GM23338 (cell line): ENCODE results near the gene FILIP1L. TPM values are rescaled to one million over a fixed set of nuclear protein-coding genes. Genes with fewer than 3 reads are reported as not detected.

Source experiments
- ATAC-seq: fragments of 200-7000 bp; cut with Tn5 transposase; 3 replicates; pipeline ENCODE4 v1.9.1; 2020
- DNase-seq: peaks from one replicate; pipeline ENCODE4 v3.0.0-alpha.2; 2015; ENCODE audit warnings: low spot score
- H2AFZ ChIP-seq: fragments of 200-600 bp; sonication (generic); 2 replicates; pipeline ENCODE4 v1.8.0; 2016; ENCODE audit warnings: antibody characterized with exemption, mild to moderate bottlenecking, moderate library complexity
- H3F3A ChIP-seq: fragments of 200-600 bp; sonication (generic); replicated peaks from 2 replicates; pipeline ENCODE4 v1.8.0; 2017; ENCODE audit warnings: antibody characterized with exemption, mixed run types, low read depth
- H3K27ac ChIP-seq: fragments of 200-600 bp; sonication (generic); 2 replicates; pipeline ENCODE4 v1.6.1; 2016; ENCODE audit warnings: low read depth
- H3K27me3 ChIP-seq: fragments of 200-600 bp; sonication (generic); 2 replicates; pipeline ENCODE4 v1.8.0; 2016; ENCODE audit warnings: mild to moderate bottlenecking, mixed run types, moderate library complexity; ENCODE audit not compliant: insufficient read depth
- H3K36me3 ChIP-seq: fragments of 200-600 bp; sonication (generic); 2 replicates; pipeline ENCODE4 v1.8.0; 2016; ENCODE audit warnings: mild to moderate bottlenecking; ENCODE audit not compliant: insufficient read depth
- H3K4me1 ChIP-seq: fragments of 200-600 bp; sonication (generic); 2 replicates; pipeline ENCODE4 v1.8.0; 2016; ENCODE audit warnings: mild to moderate bottlenecking, moderate library complexity; ENCODE audit not compliant: insufficient read depth
- H3K4me2 ChIP-seq: fragments of 200-600 bp; sonication (generic); 2 replicates; pipeline ENCODE4 v1.7.1; 2017; ENCODE audit warnings: mixed run types
- H3K4me3 ChIP-seq: fragments of 200-600 bp; sonication (generic); 2 replicates; pipeline ENCODE4 v1.6.1; 2016; ENCODE audit warnings: mixed run types
- H3K79me2 ChIP-seq: fragments of 200-600 bp; sonication (generic); replicated peaks from 2 replicates; pipeline ENCODE4 v1.8.0; 2017; ENCODE audit warnings: mild to moderate bottlenecking; ENCODE audit not compliant: insufficient read depth
- H3K9me2 ChIP-seq: fragments of 200-600 bp; sonication (generic); 2 replicates; pipeline ENCODE4 v1.8.0; 2017; ENCODE audit not compliant: insufficient read depth
- H4K20me1 ChIP-seq: fragments of 200-600 bp; sonication (generic); replicated peaks from 2 replicates; pipeline ENCODE4 v1.8.0; 2017; ENCODE audit warnings: mild to moderate bottlenecking; ENCODE audit not compliant: insufficient read depth
- H3K27ac Mint-ChIP-seq: 2 replicates; pipeline ENCODE4 v1.8.0; 2020; ENCODE audit warnings: inconsistent platforms, mild to moderate bottlenecking, moderate library complexity, mixed read lengths
- H3K27me3 Mint-ChIP-seq: 3 replicates; pipeline ENCODE4 v1.8.0; 2022; ENCODE audit warnings: low read depth, mild to moderate bottlenecking, moderate library complexity, mixed read lengths, inconsistent platforms; ENCODE audit not compliant: insufficient read depth, poor library complexity
- H3K36me3 Mint-ChIP-seq: 3 replicates; pipeline ENCODE4 v1.8.0; 2021; ENCODE audit warnings: low read depth, mild to moderate bottlenecking, inconsistent platforms, moderate library complexity, mixed read lengths
- H3K4me1 Mint-ChIP-seq: 3 replicates; pipeline ENCODE4 v1.8.0; 2020; ENCODE audit warnings: mild to moderate bottlenecking, inconsistent platforms, mixed read lengths
- H3K4me3 Mint-ChIP-seq: 3 replicates; pipeline ENCODE4 v1.8.0; 2021; ENCODE audit warnings: moderate library complexity, mild to moderate bottlenecking, inconsistent platforms, mixed read lengths
- H3K9me3 Mint-ChIP-seq: 3 replicates; pipeline ENCODE4 v1.8.0; 2020; ENCODE audit warnings: moderate library complexity, mild to moderate bottlenecking, inconsistent platforms, mixed read lengths
- CREB1 ChIP-seq: fragments of 250-450 bp; sonication (Bioruptor Pico); IDR thresholded peaks from 2 replicates; pipeline ENCODE4 v1.5.0; 2020; ENCODE audit warnings: low read depth, mild to moderate bottlenecking, moderate library complexity
- CTCF ChIP-seq, 2 experiments: fragments of 200-600 bp in 1 of 2; sonication (generic) in 1 of 2; conservative IDR thresholded peaks; 2 replicates each; pipeline versions ENCODE4 v1.5.1 to v1.6.1; 2016 to 2017; ENCODE audit warnings: antibody characterized with exemption in 2 of 2, low read depth in 2 of 2, mild to moderate bottlenecking in 2 of 2, moderate library complexity in 1 of 2
- ETS1 ChIP-seq: IDR thresholded peaks from 2 replicates; pipeline ENCODE4 v1.6.1; 2016; ENCODE audit warnings: antibody characterized with exemption
- EZH2 ChIP-seq: fragments of 200-600 bp; sonication (generic); IDR thresholded peaks from one replicate; pipeline ENCODE4 v1.8.0; 2017; ENCODE audit warnings: antibody characterized with exemption, mild to moderate bottlenecking, low read depth; ENCODE audit not compliant: unreplicated experiment
- EZH2phosphoT487 ChIP-seq: fragments of 200-600 bp; sonication (generic); IDR thresholded peaks from one replicate; pipeline ENCODE4 v1.8.1; 2018; ENCODE audit warnings: antibody characterized with exemption; ENCODE audit not compliant: unreplicated experiment
- JUNB ChIP-seq: IDR thresholded peaks from one replicate; pipeline ENCODE4 v1.6.1; 2016; ENCODE audit warnings: antibody characterized with exemption; ENCODE audit not compliant: unreplicated experiment
- NANOG ChIP-seq: IDR thresholded peaks from 2 replicates; pipeline ENCODE4 v1.6.1; 2016; ENCODE audit warnings: antibody characterized with exemption, borderline replicate concordance
- POLR2AphosphoS5 ChIP-seq: IDR thresholded peaks from 2 replicates; pipeline ENCODE4 v1.6.1; 2016; ENCODE audit warnings: antibody characterized with exemption, low read depth
- REST ChIP-seq: IDR thresholded peaks from one replicate; pipeline ENCODE4 v1.6.1; 2018; ENCODE audit warnings: antibody characterized with exemption; ENCODE audit not compliant: unreplicated experiment
- STAT1 ChIP-seq: IDR thresholded peaks from one replicate; pipeline ENCODE4 v1.6.1; 2016; ENCODE audit warnings: antibody characterized with exemption; ENCODE audit not compliant: unreplicated experiment
- ZNF114 ChIP-seq: fragments of 250-450 bp; sonication (Bioruptor Pico); IDR thresholded peaks from 2 replicates; pipeline ENCODE4 v1.5.0; 2020; ENCODE audit warnings: mild to moderate bottlenecking, moderate library complexity
- polyA plus RNA-seq: library from polyadenylated mRNA; unstranded; fragments of >200 nt; fragmentation: Nextera tagmentation; extraction: Ambion mirVana; gene quantifications from 2 replicates; pipeline ENCODE4 v1.2.1, GENCODE V29; 2016
- total RNA-seq: library from RNA; depleted of rRNA; stranded (reverse); fragments of >200 nt; shearing (Covaris generic); gene quantifications from 2 replicates; pipeline ENCODE4 v1.2.3, GENCODE V29; 2014

Gene FILIP1L
- total and polyA plus RNA-seq, 2 experiments from 2014 or later, result 1.6 TPM; not detected in 1

- TF ChIP-seq REST (no peak), POLR2AphosphoS5 (no peak), NANOG (no peak), CREB1 (CRISPR knock-in tag) (no peak)
These were observed 2.8 kb upstream of the FILIP1L start (continued) for GRCh38 chr3:100117093-100117492.

- Histone ChIP-seq H3K4me2 (no peak overlapping the region), H3K36me3 (no peaks in the 10 kb centered on the region), H2AFZ (no peak overlapping the region), H3K4me3 (no peak overlapping the region), H3F3A (no peaks in the 10 kb centered on the region), H3K79me2 (no peaks in the 10 kb centered on the region), H3K4me1 (no peaks in the 10 kb centered on the region), H3K9me2 (no peaks in the 10 kb centered on the region), H3K27me3 (no peaks in the 10 kb centered on the region), H3K27ac (no peak overlapping the region), H4K20me1 (no peaks in the 10 kb centered on the region)
- DNase-seq (no peak), ATAC-seq (no peak)
- Mint-ChIP-seq H3K36me3 (no peaks in the 10 kb centered on the region; the same call in 2 of the 3 replicates), H3K27ac (no peak overlapping the region), H3K27me3 (no peaks in the 10 kb centered on the region), H3K4me1 (no peaks in the 10 kb centered on the region), H3K9me3 (no peaks in the 10 kb centered on the region; the same call in 1 of the 3 replicates), H3K4me3 (no peak overlapping the region)
- no peak for TF ChIP-seq STAT1
- TF ChIP-seq ETS1, result no peak
- no peak for TF ChIP-seq POLR2AphosphoS5
- no peak for TF ChIP-seq EZH2
- no peak for TF ChIP-seq REST
- no peak for TF ChIP-seq ZNF114 (CRISPR knock-in tag)
- TF ChIP-seq JUNB, result no peak
- TF ChIP-seq CTCF (conservative IDR thresholded peaks at IDR 0.05; ENCODE audit: low read depth in 2 of 2), result no peak
- TF ChIP-seq CREB1 (CRISPR knock-in tag), result no peak
- TF ChIP-seq EZH2phosphoT487, result no peak
These were observed 433 bp downstream of the FILIP1L start for GRCh38 chr3:100113723-100114412.
